ENCODE data around the gene LTBP2.
A peak's percentile ranks its signal among the peaks of the same experiment; 100 is the strongest.

LTBP2 gene

GRCh38 chr14:74575936-74576335 is 36.1 kb downstream of the LTBP2 start:
- no peak overlapping the region for H3K4me3 ChIP-seq (ENCODE audit: control insufficient read depth, low read depth, low read length)
- DNase-seq (ENCODE audit: low read depth): no peak
- no peak for TF ChIP-seq CTCF (IDR thresholded peaks at IDR 0.05; ENCODE audit: control insufficient read depth, insufficient read depth, low read depth, low read length, missing control alignments)

- no peak for DNase-seq (ENCODE audit: low read depth)
- no peak overlapping the region for H3K4me3 ChIP-seq (ENCODE audit: control insufficient read depth, low read depth, low read length)
- no peak for TF ChIP-seq CTCF (IDR thresholded peaks at IDR 0.05; ENCODE audit: control insufficient read depth, insufficient read depth, low read depth, low read length, missing control alignments)
These were observed 36.5 kb downstream of the LTBP2 start for GRCh38 chr14:74575507-74575906.

- H3K4me3 ChIP-seq (ENCODE audit: control insufficient read depth, low read depth, low read length): no peak overlapping the region
- no peak for DNase-seq (ENCODE audit: low read depth)
- no peak for TF ChIP-seq CTCF (IDR thresholded peaks at IDR 0.05; ENCODE audit: control insufficient read depth, insufficient read depth, low read depth, low read length, missing control alignments)
These were observed 37.3 kb downstream of the LTBP2 start for GRCh38 chr14:74574706-74575105.

- DNase-seq (ENCODE audit: low read depth): no peak
- TF ChIP-seq CTCF (IDR thresholded peaks at IDR 0.05; ENCODE audit: control insufficient read depth, insufficient read depth, low read depth, low read length, missing control alignments): no peak
These were observed 38.0 kb downstream of the LTBP2 start for GRCh38 chr14:74574090-74574433.

GRCh38 chr14:74573421-74574089 is 38.5 kb downstream of the LTBP2 start:
- H3K4me3 ChIP-seq (ENCODE audit: control insufficient read depth, low read depth, low read length): no peak overlapping the region
- no peak for TF ChIP-seq CTCF (IDR thresholded peaks at IDR 0.05; ENCODE audit: control insufficient read depth, insufficient read depth, low read depth, low read length, missing control alignments)
- DNase-seq (ENCODE audit: low read depth): no peak

More at GRCh38 chr14:74574090-74574433, 38.0 kb downstream of the LTBP2 start:
- no peak overlapping the region for H3K4me3 ChIP-seq (ENCODE audit: control insufficient read depth, low read depth, low read length)

GRCh38 chr14:74572726-74573301 is 39.2 kb downstream of the LTBP2 start:
- peak overlapping the region; percentile 11 for H3K4me3 ChIP-seq (ENCODE audit: control insufficient read depth, low read depth, low read length)
- no peak for TF ChIP-seq CTCF (IDR thresholded peaks at IDR 0.05; ENCODE audit: control insufficient read depth, insufficient read depth, low read depth, low read length, missing control alignments)
- DNase-seq (ENCODE audit: low read depth): no peak
